ENCODE data around the gene FIGNL1. TPM values are rescaled to one million over a fixed set of nuclear protein-coding genes. Genes with fewer than 3 reads are reported as not detected.

FIGNL1 gene
- total and polyA plus RNA-seq, 2 donors: 9.0 to 21.9 TPM

DNA sequence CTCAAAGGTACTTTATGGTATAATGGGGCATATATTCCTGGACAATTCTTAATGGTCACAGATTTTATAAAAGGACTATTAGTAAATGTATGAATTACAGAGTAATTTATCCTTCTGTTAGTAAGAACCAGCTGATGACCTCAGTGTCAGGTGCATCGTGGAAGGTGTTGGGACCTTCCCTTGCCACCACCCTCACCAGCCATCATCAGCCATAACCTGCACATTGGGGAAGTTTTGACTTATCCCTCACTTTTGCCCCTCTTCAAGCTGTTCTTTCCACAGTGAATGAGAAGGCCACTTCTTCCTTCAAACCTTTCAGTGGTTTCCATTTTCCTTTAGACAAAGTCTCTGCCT, 52.2 kb downstream of the FIGNL1 start:
- no peak overlapping the region for H3K27ac ChIP-seq (ENCODE audit: low read depth in 1 of 2, low read length in 1 of 2)
- H3K36me3 ChIP-seq (ENCODE audit: control insufficient read depth in 2 of 2, insufficient read depth in 2 of 2, low read length in 1 of 2): peaks cover 59 to 83% of the 10 kb centered on the region in 2 donors
- DNase-seq (ENCODE audit: low read depth in 6 of 9, low spot score in 9 of 9): no peak
- H3K27me3 ChIP-seq (ENCODE audit: control insufficient read depth in 2 of 2, insufficient read depth in 1 of 2, low read length in 1 of 2): peaks cover 0 to 3% of the 10 kb centered on the region in 2 donors
- peaks cover 2 to 15% of the 10 kb centered on the region in 2 donors for H3K4me1 ChIP-seq (ENCODE audit: control insufficient read depth in 2 of 2, insufficient read depth in 2 of 2, low read length in 2 of 2)
- 98% methylated on average over 1 of the region's 1 CpG for WGBS
- no peak overlapping the region for H3K4me3 ChIP-seq (ENCODE audit: low read length in 2 of 2)
- H3K9me3 ChIP-seq (ENCODE audit: control insufficient read depth in 2 of 2, insufficient read depth in 1 of 2, low read length in 1 of 2): no peaks in the 10 kb centered on the region

DNA sequence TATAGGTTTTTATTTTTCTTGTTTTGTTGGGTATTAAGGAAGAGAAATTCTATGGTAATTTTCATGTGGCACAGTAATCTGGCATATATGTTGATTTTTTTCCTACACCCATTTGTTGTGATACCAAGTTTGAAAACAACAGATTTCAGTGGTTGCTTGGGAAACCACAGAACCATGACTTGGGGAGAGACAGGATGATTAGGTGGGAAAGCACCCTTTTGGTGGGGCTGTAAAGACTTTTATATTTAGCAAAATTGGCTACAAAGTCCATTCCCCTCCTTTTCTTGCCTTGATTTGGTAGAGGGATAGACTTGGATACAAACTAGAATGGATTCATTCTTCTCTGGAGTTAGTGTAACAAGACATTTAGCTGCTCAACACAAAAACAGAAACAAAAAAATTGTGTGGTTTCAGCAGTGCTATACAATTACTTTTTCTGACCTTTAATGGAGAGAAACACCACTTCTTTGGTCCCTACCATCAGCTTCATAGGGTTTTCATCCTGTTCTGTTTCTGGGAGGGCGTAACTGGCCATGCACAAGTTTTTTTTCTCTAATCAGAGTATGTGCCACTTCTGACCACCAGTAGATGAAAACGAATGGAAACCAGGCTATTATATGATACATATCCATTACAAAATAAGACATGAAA, 52.7 kb downstream of the FIGNL1 start:
- Histone ChIP-seq H3K27ac (ENCODE audit: low read depth in 1 of 2, low read length in 1 of 2) (no peak overlapping the region), H3K4me3 (ENCODE audit: low read length in 2 of 2) (no peak overlapping the region), H3K4me1 (ENCODE audit: control insufficient read depth in 2 of 2, insufficient read depth in 2 of 2, low read length in 2 of 2) (peaks cover 2 to 20% of the 10 kb centered on the region in 2 donors), H3K27me3 (ENCODE audit: control insufficient read depth in 2 of 2, insufficient read depth in 1 of 2, low read length in 1 of 2) (peaks cover 0 to 3% of the 10 kb centered on the region in 2 donors), H3K9me3 (ENCODE audit: control insufficient read depth in 2 of 2, insufficient read depth in 1 of 2, low read length in 1 of 2) (no peaks in the 10 kb centered on the region), H3K36me3 (ENCODE audit: control insufficient read depth in 2 of 2, insufficient read depth in 2 of 2, low read length in 1 of 2) (peaks cover 64 to 83% of the 10 kb centered on the region in 2 donors)
- 97% methylated on average over 2 of the region's 2 CpGs for WGBS
- DNase-seq (ENCODE audit: low read depth in 6 of 9, low spot score in 9 of 9): no peak

DNA sequence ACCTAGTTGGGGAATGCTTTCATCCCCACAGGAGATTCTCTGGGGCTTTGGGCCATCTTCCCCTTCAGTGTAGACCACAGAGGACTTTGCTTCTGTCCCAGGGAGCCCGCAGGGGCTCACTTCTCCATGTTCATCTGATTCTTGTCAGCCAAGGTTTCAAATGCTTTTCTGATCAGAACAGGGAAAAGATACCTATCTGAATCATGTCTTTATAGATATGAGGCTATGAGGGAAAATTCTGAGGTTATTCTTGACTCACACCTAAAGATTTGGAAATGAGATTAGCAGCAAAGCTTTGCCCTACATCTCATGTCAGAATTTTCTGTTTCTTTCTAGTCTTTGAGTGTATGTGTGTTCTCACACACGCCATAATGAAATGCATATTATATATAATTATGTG, 53.3 kb downstream of the FIGNL1 start:
- H3K27me3 ChIP-seq (ENCODE audit: control insufficient read depth in 2 of 2, insufficient read depth in 1 of 2, low read length in 1 of 2): peaks cover 0 to 3% of the 10 kb centered on the region in 2 donors
- no peak overlapping the region for H3K27ac ChIP-seq (ENCODE audit: low read depth in 1 of 2, low read length in 1 of 2)
- peaks cover 69 to 83% of the 10 kb centered on the region in 2 donors for H3K36me3 ChIP-seq (ENCODE audit: control insufficient read depth in 2 of 2, insufficient read depth in 2 of 2, low read length in 1 of 2)
- DNase-seq (ENCODE audit: low read depth in 6 of 9, low spot score in 9 of 9): no peak
- 83% methylated on average over 2 of the region's 2 CpGs for WGBS
- H3K9me3 ChIP-seq (ENCODE audit: control insufficient read depth in 2 of 2, insufficient read depth in 1 of 2, low read length in 1 of 2): no peaks in the 10 kb centered on the region
- no peak overlapping the region for H3K4me3 ChIP-seq (ENCODE audit: low read length in 2 of 2)
- peaks cover 2 to 26% of the 10 kb centered on the region in 2 donors for H3K4me1 ChIP-seq (ENCODE audit: control insufficient read depth in 2 of 2, insufficient read depth in 2 of 2, low read length in 2 of 2)

DNA sequence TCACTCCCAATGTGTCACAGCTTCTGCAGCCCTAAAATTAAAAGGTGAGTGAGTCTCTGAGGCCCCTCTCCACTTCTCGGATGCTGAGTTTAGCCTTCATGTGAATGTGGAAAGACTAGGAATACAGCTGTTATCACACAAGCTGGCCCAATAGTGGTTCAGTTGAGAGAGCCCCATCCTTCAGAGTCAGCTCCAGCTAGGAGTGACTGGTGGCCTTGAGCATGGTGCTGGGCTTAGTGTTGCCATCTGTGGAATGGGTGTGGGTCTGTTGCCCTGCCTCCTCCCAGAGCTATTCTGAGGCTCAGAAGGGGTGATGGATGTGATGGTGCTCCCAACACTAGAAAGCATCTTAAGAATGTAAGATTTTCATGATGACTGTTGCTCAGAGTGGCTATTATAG, 55.8 kb downstream of the FIGNL1 start:
- Histone ChIP-seq H3K9me3 (ENCODE audit: control insufficient read depth in 2 of 2, insufficient read depth in 1 of 2, low read length in 1 of 2) (no peaks in the 10 kb centered on the region), H3K27me3 (ENCODE audit: control insufficient read depth in 2 of 2, insufficient read depth in 1 of 2, low read length in 1 of 2) (no peaks in the 10 kb centered on the region), H3K4me3 (ENCODE audit: low read length in 2 of 2) (no peak overlapping the region), H3K4me1 (ENCODE audit: control insufficient read depth in 2 of 2, insufficient read depth in 2 of 2, low read length in 2 of 2) (peaks cover 2 to 32% of the 10 kb centered on the region in 2 donors), H3K27ac (ENCODE audit: low read depth in 1 of 2, low read length in 1 of 2) (no peak overlapping the region), H3K36me3 (ENCODE audit: control insufficient read depth in 2 of 2, insufficient read depth in 2 of 2, low read length in 1 of 2) (peaks cover 63 to 83% of the 10 kb centered on the region in 2 donors)
- no peak for DNase-seq (ENCODE audit: low read depth in 6 of 9, low spot score in 9 of 9)
- WGBS: 98% methylated on average over 1 of the region's 1 CpG

Other genes with a start within 250 kb of the FIGNL1 start
- gene IKZF1, start 145.6 kb downstream of the FIGNL1 start, total RNA-seq: 124 TPM
- 99.0 TPM for gene IKZF1, start 145.6 kb downstream of the FIGNL1 start, polyA plus RNA-seq
- gene DDC, start 115.1 kb upstream of the FIGNL1 start, total RNA-seq: 0.33 TPM
- 0.23 TPM for gene DDC, start 115.1 kb upstream of the FIGNL1 start, polyA plus RNA-seq